ENCODE measurements around the gene JAK1. TPM values are rescaled to one million over a fixed set of nuclear protein-coding genes. Genes with fewer than 3 reads are reported as not detected.

The JAK1 gene
- total RNA-seq, 4 donors from 2014 or later = 102 to 165 (median 120) TPM

DNA sequence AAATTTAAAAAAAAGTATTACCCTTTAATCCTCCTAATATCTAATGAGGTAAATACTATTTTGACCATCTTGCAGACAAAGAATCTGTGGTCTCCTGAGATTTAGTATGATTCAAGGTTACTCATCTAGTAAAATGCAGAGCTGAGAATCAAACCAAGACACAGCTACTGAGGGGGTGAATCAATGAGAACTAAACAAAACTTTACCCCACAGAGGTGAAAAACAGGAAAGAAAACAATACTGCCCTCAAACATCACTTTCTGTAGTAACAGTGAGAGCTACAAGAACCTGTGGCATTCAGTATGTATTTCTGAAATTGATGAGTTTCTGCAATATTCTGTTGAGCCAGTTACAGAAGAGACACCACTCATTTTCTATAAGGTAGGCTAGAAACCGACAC lies 85.1 kb downstream of the JAK1 start:
- no peaks in the 10 kb centered on the region for H3K4me1 ChIP-seq
- WGBS, 2 donors = 90 to 92% methylated on average over 1 of the region's 1 CpG
- peaks cover 11 to 17% of the 10 kb centered on the region in 2 donors for H3K36me3 ChIP-seq
- no peak for DNase-seq
- H3K27me3 ChIP-seq = no peaks in the 10 kb centered on the region
- H3K9me3 ChIP-seq = no peaks in the 10 kb centered on the region
- TF ChIP-seq, protein P1, sequence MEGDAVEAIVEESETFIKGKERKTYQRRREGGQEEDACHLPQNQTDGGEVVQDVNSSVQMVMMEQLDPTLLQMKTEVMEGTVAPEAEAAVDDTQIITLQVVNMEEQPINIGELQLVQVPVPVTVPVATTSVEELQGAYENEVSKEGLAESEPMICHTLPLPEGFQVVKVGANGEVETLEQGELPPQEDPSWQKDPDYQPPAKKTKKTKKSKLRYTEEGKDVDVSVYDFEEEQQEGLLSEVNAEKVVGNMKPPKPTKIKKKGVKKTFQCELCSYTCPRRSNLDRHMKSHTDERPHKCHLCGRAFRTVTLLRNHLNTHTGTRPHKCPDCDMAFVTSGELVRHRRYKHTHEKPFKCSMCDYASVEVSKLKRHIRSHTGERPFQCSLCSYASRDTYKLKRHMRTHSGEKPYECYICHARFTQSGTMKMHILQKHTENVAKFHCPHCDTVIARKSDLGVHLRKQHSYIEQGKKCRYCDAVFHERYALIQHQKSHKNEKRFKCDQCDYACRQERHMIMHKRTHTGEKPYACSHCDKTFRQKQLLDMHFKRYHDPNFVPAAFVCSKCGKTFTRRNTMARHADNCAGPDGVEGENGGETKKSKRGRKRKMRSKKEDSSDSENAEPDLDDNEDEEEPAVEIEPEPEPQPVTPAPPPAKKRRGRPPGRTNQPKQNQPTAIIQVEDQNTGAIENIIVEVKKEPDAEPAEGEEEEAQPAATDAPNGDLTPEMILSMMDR (IDR thresholded peaks at IDR 0.05) = no peak
- TF ChIP-seq POLR2A (IDR thresholded peaks at IDR 0.05) = no peak
- no peak overlapping the region for H3K27ac ChIP-seq
- intact Hi-C loops (cut with DNase I) = no loop called here
- no peak overlapping the region for H3K4me3 ChIP-seq (replicated peaks in 1 of 3)

DNA sequence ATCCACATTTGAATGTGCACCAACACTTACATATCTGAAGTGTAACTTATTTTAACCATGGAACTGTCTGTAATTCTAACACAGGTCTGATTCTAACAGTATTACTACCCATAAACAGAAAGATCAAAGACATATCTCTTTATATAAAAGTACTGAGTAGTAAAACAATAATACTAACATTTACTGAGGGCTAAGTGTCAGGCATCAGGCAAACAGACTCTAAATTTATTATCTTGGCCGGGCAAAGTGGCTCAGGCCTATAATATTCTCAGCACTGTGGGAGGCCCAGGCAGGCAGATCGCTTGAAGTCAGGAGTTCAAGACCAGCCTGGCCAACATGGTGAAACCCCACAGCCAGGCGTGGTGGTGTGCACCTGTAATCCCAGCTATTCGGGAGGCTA lies 85.9 kb downstream of the JAK1 start:
- TF ChIP-seq POLR2A (IDR thresholded peaks at IDR 0.05) = no peak
- TF ChIP-seq, protein P1 (IDR thresholded peaks at IDR 0.05) = no peak
- no peak for DNase-seq
- Histone ChIP-seq H3K36me3 (peaks cover 18 to 23% of the 10 kb centered on the region in 2 donors), H3K4me3 (replicated peaks in 1 of 3) (no peak overlapping the region), H3K4me1 (no peaks in the 10 kb centered on the region), H3K9me3 (no peaks in the 10 kb centered on the region), H3K27ac (no peak overlapping the region), H3K27me3 (no peaks in the 10 kb centered on the region)
- 89 to 97% methylated on average over 4 of the region's 4 CpGs for WGBS, 2 donors
- intact Hi-C loops (cut with DNase I) = no loop called here

DNA sequence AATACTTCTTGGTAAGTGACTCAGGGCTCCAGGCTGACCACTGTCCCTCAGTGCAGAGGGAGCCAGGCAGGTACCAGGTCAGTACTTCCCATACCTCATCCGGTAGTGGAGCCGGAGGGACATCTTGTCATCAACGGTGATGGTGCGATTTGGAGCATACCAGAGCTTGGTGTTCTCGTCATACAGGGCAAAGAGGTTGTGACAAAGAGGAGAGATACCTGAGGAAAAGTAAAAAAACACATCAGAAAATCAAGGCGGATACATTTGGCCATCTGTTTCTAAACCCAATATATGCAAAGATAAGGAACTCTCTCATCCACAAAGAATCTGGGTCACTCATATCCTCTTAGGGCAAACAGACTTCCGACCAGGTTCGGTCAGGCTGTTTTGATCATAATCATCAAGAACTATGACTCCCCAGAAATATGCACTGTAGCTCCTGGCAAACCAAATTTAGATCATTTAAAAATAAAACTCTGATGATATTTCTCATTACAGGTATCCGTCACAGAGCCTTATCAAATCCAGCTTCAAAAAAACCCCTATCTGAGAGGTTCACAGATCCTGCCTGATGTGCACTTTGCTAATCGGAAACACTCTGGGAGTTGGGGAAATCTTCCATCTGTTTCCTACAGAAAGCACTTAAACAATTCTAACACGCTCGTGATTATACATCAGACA lies 87.3 kb downstream of the JAK1 start:
- TF ChIP-seq, protein P1 (IDR thresholded peaks at IDR 0.05) = no peak
- no peak for TF ChIP-seq POLR2A (IDR thresholded peaks at IDR 0.05)
- H3K36me3 ChIP-seq = peaks cover 23 to 27% of the 10 kb centered on the region in 2 donors
- no peaks in the 10 kb centered on the region for H3K27me3 ChIP-seq
- H3K4me1 ChIP-seq = no peaks in the 10 kb centered on the region
- no peak overlapping the region for H3K27ac ChIP-seq
- DNase-seq = no peak
- intact Hi-C loops (cut with DNase I) = no loop called here
- H3K9me3 ChIP-seq = no peaks in the 10 kb centered on the region
- 89 to 94% methylated on average over 12 of the region's 12 CpGs for WGBS, 2 donors
- no peak overlapping the region for H3K4me3 ChIP-seq (replicated peaks in 1 of 3)

DNA sequence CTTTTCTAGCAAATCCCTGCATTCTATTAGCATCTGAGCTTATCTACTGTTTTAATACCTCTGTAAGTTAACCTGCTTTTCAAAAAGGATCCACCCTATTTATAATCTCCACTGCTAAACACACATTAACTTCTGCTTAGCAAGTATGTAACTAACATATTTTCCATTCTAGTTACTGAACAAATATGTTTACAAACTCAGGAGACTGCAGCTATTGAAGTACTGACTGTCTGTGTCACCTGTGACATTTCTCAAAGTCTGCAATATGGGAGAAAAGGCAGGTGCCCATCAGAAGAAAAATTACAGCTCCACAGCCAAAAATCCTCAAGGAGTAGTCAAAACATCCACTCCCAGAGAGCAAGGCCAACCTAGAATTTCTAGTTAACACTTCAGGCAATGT lies 88.3 kb downstream of the JAK1 start:
- peaks cover 22 to 27% of the 10 kb centered on the region in 2 donors for H3K36me3 ChIP-seq
- H3K27me3 ChIP-seq = no peaks in the 10 kb centered on the region
- no peak overlapping the region for H3K4me3 ChIP-seq (replicated peaks in 1 of 3)
- intact Hi-C loops (cut with DNase I) = no loop called here
- H3K4me1 ChIP-seq = no peaks in the 10 kb centered on the region
- TF ChIP-seq, protein P1 (IDR thresholded peaks at IDR 0.05) = no peak
- no peak for TF ChIP-seq POLR2A (IDR thresholded peaks at IDR 0.05)
- no peak for DNase-seq
- no peaks in the 10 kb centered on the region for H3K9me3 ChIP-seq
- no peak overlapping the region for H3K27ac ChIP-seq

DNA sequence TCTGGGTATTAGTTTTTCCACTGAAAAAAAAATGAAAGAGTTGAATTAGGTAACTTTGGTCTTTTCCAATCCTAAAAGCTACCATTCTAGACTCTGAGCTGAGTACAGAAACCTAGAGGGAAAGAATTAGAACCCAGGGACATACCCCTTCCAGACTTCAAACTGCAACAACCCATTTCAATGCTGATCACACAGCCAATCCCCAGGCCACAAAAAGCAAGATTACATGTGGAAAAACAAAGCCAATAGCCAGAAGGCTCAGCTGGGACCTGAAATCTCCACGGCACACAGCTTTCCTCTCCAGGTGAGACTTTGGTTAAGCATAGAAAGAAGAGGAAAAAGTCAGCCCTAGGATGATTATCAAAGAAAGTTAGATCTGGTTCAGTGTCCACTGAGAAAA lies 88.8 kb downstream of the JAK1 start:
- Histone ChIP-seq H3K4me3 (replicated peaks in 1 of 3) (no peak overlapping the region), H3K4me1 (no peaks in the 10 kb centered on the region), H3K9me3 (no peaks in the 10 kb centered on the region), H3K36me3 (peaks cover 19 to 23% of the 10 kb centered on the region in 2 donors), H3K27ac (no peak overlapping the region), H3K27me3 (no peaks in the 10 kb centered on the region)
- no peak for DNase-seq
- intact Hi-C loops (cut with DNase I) = no loop called here
- 79 to 95% methylated on average over 1 of the region's 1 CpG for WGBS, 2 donors
- no peak for TF ChIP-seq POLR2A (IDR thresholded peaks at IDR 0.05)
- TF ChIP-seq, protein P1 (IDR thresholded peaks at IDR 0.05) = no peak
